ENCODE measurements around the gene SLC27A3.

- TF ChIP-seq CTCF (IDR thresholded peaks at IDR 0.05) (no peak), POLR2A (IDR thresholded peaks at IDR 0.05) (no peak)
These were observed 1.1 kb downstream of the SLC27A3 start for GRCh38 chr1:153776352-153776751.

Measured in upper lobe of left lung (tissue), 4 donors.